Inflammatory macrophage treated with lipopolysaccharide for 4 hours (primary cell): Measurements from ENCODE around the gene NRF1.

Source experiments
- DNase-seq: peaks from one replicate; pipeline ENCODE4 v3.0.0-alpha.2; 2020

The NRF1 gene

DNA sequence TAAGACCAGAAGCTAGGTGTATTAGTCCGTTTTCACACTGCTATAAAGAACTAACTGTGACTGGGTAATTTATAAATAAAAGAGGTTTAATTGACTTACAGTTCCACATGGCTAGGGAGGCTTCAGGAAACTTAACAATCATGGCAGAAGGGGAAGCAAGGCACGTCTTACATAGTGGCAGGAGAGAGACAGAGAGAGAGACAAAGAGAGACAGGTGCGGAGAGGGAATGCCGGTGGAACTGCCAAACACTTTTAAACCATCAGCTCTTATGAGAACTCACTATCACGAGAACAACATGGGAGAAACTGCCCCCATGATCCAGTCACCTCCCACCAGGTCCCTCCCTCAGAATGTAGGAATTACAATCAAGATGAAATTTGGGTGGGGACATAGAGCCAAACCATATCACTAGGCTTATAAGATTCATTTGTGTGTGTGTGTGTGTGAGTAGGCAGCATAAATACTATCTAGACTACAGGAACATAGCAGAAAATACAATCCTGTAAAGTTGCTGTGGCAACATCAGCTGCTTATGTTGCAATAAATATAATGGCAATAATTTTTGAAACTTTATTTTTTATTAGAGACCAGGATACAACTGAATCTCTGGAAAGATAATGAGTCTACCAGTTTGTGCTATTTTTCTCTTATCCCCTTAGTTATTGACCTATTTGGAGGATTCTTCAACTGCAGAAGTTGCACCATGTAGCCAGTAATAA lies 77.1 kb downstream of the NRF1 start:
- no peak for DNase-seq

DNA sequence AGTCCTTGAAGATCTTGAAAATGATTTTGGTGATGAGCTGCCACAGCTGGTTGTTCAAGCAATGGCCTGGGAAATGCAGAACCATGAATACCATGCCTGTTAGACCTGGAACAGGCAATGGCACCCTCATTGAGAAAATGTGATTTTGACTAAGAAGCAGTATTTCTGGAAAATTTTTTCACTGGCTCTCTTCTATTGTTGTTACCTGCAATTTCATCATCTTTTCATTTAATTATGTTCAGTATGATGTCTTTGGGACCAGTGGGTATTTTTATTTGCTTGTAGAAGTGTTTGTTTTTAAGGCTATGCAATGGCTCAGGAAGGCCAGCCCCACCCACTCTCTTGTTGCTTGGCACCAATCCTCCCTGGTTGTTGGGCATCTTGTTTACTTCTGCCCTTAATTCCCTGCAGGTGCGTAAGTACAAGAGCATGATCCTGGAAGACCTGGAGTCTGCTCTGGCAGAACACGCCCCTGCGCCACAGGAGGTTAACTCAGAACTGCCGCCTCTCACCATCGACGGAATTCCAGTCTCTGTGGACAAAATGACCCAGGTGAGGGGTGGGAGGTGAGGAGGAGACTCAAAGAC lies 78.6 kb downstream of the NRF1 start:
- DNase-seq: no peak

DNA sequence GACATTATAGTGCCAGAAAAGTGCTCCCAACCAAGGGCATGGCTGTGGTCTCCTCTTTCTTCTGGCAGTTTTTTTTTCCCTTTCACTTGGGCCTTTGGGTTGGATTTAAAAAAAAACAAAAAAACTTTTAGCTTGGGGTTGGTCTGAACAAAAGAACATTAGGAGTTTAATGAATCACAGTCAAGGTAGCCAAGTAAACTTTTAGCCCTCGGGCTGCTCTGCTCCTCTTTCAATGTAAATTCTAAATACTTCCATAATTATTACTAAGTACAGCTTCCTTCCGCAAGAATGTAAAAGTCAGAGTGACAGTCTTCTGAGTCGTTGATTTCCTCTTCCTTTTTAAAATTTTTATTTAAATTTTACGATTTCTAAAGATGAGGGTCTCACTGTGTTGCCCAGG lies 79.2 kb downstream of the NRF1 start:
- DNase-seq: no peak

DNA sequence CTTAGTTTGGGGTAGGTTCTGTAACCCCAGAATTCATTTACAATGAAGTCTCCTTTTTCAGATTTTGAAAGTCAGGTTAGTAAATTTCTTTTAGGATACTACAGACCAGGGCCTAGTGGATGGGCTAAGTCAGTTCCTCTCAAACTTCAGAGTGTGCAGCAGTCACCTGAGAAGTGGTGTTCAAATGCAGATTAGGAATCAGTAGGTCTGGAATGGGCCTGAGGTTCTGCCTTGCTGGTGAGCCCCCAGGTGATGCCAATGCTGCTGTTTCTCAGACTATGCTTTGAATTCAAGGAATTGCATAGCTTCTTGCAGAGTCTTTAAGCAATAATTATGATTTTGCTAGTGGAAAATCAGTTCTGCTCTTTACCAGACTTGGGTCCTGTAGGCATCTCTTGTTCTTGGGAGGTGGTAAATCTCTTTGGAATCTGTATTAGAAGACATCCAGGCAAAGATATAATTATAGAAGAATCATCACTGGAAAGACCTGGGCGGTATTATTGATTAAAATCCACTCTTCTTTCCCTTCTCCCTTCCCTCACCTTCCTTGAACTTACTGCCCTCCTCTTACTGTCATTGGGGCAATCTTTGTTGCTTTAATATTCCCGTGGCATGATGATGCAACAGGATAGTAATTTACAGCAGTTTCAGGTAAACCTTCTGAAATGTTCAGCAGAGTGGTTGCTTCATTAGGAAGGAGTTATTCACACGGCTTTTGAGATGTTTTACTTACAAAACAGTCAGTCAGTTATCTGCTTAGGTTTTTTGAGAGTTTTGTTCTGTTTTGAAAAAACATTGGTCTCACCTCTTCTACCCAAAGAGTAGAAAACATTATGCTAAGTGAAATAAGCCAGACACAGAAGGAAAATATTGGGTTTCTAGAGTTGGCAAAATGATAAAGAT lies 87.2 kb downstream of the NRF1 start:
- DNase-seq: no peak

DNA sequence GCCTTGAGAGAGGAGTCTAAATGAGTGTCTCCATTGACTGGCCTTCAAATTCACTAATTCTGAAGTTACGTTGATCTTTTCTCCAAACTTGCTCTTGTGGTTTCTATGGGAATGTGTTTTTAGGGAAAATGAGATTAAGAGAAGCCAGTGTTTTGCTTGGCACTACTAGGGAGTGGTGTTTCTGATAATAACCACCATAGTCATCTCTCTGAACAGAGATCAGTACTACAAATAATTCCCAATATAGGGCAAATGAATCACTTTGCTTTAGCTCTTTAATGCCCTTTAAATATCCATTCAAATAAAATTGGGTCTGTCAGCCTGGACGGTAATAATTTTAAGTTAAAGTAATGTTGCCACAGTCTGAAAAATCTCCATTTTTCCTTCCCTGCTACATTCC lies 90.8 kb downstream of the NRF1 start:
- no peak for DNase-seq

DNA sequence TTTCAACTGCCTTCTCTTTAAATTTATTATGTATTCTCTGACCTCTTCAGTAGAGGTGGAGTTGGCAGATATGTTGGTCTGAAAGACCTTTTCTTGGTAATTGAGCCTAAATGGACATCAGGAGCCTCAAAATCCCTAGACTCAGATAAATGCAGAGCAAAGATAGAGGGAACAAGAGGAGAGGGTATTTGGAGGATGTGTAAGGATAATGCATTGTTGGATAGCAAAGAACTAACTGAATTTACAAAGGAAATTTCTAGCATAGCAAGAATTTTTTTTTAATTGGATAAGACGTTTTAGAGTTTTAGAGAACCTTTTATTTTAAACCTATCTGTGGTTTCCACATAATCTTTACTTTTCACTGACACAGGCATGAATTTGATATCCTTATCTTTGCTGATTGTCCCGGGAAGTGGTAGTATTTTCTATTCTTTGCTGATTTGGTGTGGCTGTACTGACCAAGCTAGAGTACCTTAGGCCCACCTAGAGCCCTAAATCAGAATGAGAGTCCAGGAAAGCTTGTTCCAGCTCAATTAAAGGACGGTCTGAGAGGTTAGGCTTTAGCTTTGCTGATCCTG lies 91.3 kb downstream of the NRF1 start:
- DNase-seq: no peak

DNA sequence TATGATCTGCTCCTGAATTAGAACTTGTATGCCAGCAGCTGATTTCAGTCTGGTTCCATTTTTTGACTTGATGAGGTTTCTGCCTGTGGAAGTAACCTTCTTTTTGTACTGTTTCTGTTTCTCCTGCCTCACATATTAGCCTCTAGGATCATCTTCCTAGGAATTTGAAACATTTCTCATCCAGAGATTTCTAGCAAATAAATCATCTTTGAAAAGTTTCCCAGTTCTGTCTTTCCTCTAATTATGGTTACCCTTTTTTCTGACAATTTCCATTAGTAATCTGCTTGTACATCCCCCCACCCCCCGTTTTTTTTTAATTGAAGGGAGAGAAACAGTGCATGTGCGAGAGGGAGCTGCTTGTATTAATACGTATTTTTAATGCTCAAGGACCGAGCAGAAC lies 92.2 kb downstream of the NRF1 start:
- no peak for DNase-seq

DNA sequence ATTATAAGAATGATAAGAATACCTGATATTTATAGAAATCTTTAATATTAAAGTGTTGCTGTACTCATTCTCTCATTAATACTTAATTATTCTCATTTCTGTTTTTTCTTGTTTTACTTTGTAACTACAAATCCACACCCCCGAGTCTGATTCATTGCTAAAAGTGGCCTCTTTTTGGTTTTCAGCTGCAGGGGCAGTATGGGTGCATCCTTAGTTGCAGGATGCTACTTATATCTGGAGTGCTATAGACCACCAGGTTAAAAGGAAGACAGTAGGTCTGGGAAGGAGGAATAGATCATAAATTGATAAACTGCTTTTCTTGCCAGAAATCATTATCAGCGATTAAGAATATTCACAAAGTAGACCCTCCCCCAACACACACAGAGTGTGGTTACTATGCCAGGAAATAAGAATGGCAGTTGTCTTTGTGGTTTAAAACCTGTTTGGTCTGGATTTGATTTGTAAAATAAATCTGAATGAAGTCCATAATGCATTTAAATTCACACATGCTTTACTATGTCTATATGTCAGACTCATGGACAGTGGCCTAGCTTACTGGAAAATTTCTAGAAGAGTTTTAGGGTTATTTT lies 96.5 kb downstream of the NRF1 start:
- DNase-seq: no peak

DNA sequence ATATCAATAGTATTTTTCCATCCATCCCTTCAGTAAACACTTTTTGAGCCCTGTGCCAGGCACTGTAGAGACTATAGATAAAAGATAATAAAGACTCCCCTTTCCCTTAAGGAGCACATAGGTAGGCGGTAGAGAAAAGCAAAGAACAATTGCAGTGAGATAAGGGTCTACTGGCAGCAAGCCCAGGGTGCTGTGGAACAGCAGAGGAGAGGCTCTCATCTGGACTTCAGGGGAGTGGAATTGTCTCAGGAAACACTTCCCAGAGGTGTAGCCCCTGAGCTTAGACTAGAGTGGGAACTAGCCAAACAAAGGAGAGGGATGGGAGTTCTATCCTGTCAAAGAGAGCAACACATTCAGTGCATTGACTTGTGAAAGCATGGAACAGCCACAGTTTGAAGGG lies 102.0 kb downstream of the NRF1 start:
- no peak for DNase-seq

DNA sequence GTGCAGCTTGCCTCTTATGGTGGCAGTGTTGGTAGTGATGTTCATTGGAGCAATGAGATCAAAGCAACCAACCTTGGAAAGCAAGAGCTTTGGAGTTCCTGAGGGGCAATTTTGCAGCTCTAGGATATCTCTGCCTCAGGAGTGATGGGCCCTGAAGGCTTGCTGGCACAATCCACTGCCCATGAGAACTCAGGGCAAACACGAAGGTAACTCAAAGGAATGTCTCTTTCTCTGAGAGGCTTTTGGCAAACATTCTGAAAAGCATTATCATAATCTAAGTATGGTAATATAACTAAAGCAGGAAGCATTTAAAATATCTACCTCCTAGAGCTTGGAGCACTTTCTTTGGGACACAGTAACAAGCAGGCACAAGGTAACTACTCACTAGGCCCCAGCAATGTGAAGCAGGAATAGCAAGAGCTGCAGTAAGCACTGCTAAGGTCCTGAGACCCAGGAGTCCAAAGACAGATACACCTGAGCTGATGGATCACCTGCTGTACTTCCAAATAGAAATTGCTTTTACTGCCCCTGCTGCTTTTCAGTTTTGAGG lies 103.1 kb downstream of the NRF1 start:
- DNase-seq: no peak

DNA sequence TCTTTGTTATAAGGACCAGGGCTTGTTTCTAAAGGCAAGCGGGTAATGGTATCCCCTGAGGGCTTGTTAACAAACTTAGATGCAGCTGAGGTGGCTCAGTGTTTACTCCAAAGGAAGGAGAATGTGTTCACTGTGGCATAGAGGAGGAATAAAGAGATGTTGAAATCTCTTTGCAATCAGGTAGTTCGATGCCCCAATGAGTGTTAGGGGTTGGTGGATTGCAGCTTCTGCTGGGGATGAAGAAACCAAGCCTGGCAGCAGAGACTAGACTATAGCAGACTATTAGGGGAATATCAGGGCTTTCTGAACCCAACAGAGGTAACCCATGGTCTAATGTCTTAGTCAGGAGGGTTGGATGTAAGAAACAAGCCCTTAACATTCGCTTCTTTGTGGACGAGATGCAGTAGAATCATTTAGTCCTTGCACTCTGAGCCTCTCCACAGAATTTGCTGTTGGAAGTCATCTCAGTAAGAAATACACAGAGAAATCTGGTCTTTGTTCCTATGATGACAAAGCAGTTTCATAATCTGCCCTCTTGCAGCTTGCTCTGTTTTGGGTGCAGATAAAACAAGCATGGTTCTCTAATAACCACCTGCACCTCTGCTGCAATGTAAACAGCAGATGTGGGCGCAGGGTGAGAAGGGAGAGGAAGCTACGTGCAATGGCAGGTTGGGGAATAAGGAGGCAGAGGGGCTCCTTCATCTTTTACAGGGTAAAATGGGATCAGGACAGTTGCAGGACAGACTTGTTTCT lies 108.6 kb downstream of the NRF1 start:
- peak; percentile 43 for DNase-seq

DNA sequence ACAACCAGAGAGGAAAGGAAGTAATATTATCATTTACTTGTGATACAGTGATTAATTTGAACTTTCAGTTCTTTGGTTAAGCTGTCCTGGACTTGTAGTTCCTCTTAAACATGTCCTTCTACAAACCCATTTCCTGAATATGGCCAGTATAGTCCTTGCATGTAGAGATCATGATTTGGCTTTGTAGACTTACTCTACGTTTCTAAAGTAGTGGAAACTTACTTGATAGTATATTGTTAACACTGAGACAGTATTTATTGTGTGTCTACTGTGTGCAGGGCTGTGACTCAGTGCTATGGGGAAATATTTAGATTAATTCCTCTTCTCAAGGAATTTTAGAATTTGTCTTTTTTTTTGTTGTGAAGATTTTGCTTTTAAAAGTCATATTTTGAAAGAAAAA lies 109.5 kb downstream of the NRF1 start:
- DNase-seq: peak; percentile 59

DNA sequence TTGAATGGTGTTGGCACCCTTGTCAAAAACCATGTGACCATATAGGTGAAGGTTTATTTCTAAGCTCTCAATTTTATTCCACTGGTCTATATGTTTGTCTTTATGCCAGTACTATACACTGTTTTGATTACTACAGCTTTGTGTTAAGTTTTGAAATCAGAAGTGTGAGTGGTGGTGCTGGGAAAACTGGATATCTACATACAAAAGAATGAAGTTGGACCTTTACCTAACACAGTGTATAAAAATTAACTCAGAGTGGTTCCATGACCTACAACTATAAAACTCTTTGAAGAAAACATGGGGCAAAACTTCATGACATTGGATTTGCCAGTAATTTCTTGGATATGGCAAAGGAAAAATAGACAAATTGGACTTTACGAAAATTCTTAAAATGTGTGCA lies 112.2 kb downstream of the NRF1 start:
- DNase-seq: no peak

DNA sequence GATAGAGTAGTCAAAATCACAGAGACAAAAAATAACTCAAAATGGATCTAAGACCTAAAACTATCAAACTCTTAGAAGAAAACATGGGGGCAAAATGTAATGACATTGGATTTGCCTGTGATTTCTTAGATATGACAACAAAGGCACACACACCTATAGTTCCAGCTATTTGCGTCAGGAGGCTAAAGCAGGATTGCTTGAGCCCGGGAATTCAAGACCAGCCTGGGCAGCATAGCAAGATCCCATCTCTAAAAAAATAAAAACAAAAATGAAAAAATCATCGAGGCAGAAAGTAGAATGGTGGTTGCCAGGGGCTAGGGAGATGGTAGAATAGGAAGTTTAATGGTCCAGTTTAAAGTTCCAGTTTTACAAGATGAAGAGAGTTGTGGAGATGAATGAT lies 113.3 kb downstream of the NRF1 start:
- no peak for DNase-seq

DNA sequence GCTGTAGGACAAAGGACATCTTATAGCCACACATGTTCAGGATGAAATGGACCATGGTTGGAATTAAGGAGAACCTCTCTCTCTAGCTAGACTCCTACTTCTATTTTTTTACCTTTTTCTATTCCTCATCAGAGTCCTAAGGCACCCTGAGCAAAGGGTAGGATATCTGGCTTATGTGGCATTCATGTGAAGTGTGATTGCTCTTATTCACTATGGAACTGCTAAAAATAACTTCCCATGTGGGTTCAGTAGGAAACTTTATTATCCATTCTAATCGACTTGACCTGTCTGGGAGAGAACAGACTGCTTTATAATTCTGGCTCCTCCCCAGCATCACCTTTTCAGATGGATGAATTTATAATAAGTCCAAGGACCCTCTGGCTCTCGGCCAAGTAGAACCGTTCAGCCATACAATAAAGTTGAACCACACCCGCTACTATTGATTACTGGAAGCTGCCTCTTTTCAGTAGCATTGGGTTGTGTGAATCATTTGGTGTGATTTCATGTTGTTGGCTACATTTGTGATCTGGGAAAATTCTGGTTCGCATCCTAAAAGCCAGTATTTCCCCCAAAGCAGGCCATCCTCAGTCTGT lies 117.5 kb downstream of the NRF1 start:
- no peak for DNase-seq

DNA sequence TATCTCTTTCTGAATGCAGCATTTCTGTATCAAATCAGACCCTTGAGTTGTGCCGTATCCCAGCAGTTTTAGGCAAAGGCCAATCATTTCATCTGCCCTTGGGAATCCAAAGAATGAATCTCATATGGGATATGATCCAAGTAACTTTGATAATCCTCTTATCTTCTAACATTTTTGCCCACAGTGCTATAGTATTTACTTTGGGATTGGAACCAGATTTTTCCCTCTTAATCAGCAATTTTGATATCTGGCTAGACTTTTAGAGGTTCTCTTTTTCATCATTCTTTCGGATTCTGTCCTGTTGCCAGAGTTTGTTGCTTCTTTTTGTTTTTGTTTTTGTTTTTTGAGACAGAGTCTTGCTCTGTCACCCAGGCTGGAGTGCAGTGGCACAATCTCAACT lies 118.0 kb downstream of the NRF1 start:
- no peak for DNase-seq

DNA sequence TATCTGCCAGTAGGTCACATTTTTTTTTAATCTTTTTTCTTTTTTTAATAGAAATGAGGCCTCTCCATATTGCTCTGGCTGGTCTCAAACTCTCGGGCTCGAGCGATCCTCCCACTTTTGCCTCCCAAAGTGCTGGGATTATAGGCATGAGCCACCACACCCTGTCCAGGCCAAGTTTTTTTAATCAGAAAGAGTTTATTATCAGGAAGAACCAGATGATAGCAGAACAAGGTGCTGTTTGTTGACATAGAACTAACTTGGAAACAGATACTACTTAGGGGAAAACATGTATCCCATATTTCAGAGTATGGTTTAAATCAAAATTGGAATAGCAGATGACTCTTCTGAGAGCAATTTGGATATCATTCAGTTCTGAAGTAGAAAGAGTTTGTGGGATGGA lies 118.6 kb downstream of the NRF1 start:
- no peak for DNase-seq

DNA sequence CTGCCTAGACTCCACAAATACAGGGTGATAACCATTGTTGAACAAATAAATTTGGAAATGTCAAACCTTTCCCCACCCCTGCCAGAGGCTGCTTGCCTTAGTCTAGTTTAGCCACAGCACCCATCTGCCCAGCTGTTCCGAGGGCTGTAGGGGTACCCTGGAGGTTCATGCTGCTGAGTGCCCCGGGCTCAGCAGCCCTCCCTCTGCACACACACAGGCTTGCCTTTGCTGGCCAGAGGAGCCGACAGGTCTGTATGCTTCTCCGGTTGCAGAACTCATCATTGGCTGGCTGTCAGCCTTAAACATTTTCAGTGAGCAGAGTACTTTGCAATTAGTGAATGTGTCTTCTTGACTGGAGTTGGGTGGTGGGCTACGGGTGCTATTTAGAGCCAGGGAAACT lies 122.9 kb downstream of the NRF1 start:
- DNase-seq: no peak

DNA sequence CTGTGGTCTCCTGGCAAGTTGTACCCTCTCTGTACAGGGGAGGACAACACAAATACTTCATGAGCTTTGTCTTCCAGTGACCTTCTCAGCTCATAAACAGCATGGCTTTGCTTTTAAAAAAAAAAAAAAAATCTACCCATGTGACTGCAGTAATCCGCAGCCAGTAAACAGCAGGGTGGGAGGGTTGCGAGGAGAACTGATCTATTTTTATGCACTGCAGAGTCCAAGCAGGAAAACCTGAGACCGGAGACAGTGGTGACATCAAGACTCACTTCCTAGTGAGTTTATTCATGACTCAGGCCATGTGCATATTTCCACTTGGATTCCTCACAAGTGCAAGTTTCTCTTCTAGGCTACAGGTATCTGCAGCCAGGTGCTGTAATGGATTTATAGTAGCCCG lies 127.9 kb downstream of the NRF1 start:
- DNase-seq: peak; percentile 17

DNA sequence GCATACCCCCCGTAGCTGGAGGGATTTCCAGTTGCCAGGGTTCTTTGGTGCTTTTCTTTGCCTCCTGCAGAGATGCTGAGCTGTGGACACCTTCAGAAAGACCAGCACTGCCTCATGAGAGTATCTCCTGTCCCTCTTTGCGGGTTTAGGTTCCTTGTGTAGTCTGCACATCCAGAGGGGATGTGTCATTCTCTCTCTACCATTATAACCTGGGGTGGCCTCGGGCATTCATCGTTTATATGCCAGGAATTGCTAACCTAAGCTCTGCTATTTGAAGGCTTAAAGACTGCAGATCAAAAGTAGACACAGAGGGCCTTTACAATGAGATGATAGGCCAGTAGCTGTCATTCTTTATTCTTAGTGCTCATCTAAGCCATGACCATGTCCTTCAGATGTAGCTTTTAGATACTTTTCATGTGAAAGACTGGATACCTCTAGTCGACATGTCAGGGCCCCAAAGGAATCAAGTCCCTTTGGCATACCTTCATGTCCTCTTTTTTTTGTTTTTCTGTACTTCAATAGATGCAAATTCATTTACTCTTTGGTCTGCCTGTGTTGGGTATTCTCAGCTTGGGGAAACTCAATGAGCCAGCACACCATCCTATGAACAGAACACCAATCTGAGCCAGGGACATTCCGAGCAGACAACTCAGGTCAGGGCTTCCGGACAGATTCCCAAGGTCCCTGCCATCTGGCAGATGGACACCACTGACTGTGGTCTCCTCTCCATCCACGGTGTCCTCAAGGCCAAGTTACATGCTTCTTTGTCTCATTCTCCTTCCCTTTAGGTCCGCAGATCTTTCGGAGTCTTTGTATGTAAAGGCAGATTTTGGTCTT lies 129.3 kb downstream of the NRF1 start:
- DNase-seq: no peak

DNA sequence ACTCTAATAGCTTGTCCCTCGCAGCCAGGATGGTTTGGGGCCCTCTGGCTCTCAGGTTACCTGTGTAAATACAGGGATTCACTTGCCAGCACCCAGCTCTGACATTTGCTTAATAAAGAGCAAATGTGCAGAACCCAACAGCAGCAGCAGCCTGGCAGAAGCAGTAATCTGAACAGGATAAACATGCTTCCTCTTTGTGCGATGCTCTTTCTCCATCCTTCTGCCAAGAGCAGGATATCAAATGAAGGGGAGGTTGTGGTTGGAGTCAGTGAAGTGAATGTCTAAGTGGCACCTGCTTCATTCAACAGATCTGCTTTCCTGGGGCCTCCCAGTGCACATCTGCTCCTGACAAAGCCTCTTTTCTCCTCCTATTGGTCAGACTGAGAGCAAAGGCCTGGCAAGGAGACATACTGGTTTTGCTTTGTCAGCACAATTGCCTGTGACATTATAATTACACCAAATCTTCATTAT lies 130.3 kb downstream of the NRF1 start:
- no peak for DNase-seq
